GM18861 (cell line): ENCODE data around the gene SYNGR2.
A peak's percentile ranks its signal among the peaks of the same experiment; 100 is the strongest.
"Not testable (repeated sequence)": the region's sequence is repeated elsewhere in the genome, so short reads cannot be mapped to it uniquely, and the experiment has no call there.

Experiments used
- ATAC-seq: cut with Tn5 transposase; IDR thresholded peaks from one replicate; pipeline ENCODE4 v1.9.1; 2021; ENCODE audit not compliant: unreplicated experiment

Gene SYNGR2

GRCh38 chr17:78129351-78130089 lies 38.9 kb upstream of the SYNGR2 start:
- no peak for ATAC-seq

GRCh38 chr17:78130090-78130436 lies 38.3 kb upstream of the SYNGR2 start:
- ATAC-seq = no peak

- ATAC-seq = peak; percentile 29
These were observed 37.8 kb upstream of the SYNGR2 start, which contains the start of gene TMC8 for GRCh38 chr17:78130437-78131101. Gene TMC8 (plus strand): TSS chr17:78130771. CDS start chr17:78131589, 818 bp downstream.

- ATAC-seq = no peak
These were observed 37.0 kb upstream of the SYNGR2 start for GRCh38 chr17:78131172-78132083.

GRCh38 chr17:78132084-78132676 lies 36.2 kb upstream of the SYNGR2 start:
- no peak for ATAC-seq

- ATAC-seq = no peak
These were observed 35.6 kb upstream of the SYNGR2 start for GRCh38 chr17:78132767-78133178.

GRCh38 chr17:78133179-78133951 lies 35.0 kb upstream of the SYNGR2 start:
- ATAC-seq = no peak

GRCh38 chr17:78133971-78134898 lies 34.1 kb upstream of the SYNGR2 start:
- ATAC-seq = no peak

GRCh38 chr17:78134899-78135385 lies 33.4 kb upstream of the SYNGR2 start:
- no peak for ATAC-seq

GRCh38 chr17:78135858-78136500 lies 32.4 kb upstream of the SYNGR2 start:
- no peak for ATAC-seq

- no peak for ATAC-seq
These were observed 30.8 kb upstream of the SYNGR2 start for GRCh38 chr17:78137392-78138203.

GRCh38 chr17:78138204-78139060 lies 29.9 kb upstream of the SYNGR2 start:
- no peak for ATAC-seq

GRCh38 chr17:78139861-78140168 lies 28.6 kb upstream of the SYNGR2 start:
- not testable (repeated sequence) for ATAC-seq

GRCh38 chr17:78140169-78141051 lies 28.0 kb upstream of the SYNGR2 start:
- ATAC-seq = peak; percentile 60

GRCh38 chr17:78141437-78142118 lies 26.8 kb upstream of the SYNGR2 start:
- no peak for ATAC-seq
